Inflammatory macrophage treated with lipopolysaccharide for 1 hour (primary cell): ENCODE measurements around the gene CNDP1.
"Not testable (repeated sequence)": the region's sequence is repeated elsewhere in the genome, so short reads cannot be mapped to it uniquely, and the experiment has no call there.

ENCODE experiments used
- DNase-seq, 2 donors: peaks; one replicate each; pipeline ENCODE4 v3.0.0-alpha.2; 2020 to 2022

The CNDP1 gene

GRCh38 chr18:74546751-74547530 is 12.6 kb downstream of the CNDP1 start:
- DNase-seq = peak in 1 of 2 donors; percentile 38

DNA sequence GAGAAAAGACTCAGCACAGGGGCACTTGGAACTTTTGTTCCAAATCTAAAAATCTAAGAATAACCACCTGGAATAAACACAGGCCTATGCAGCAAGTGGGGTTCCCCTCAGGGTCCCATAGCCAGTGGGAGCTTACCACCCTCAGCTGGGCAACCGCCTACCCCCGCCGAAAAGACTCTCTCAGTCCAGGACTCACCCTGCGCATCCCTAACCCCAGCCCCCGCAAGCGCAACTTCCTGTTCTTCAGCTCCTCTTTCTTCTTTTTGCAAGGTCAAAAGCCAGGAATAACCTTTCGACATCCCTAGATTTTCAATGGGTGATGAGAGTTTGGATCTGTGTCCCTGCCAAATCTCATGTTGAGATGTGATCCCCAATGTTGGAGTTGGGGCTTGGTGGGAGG is 13.6 kb downstream of the CNDP1 start:
- DNase-seq = no peak

- no peak for DNase-seq
Observed at GRCh38 chr18:74549591-74550104, 15.3 kb downstream of the CNDP1 start.

DNA sequence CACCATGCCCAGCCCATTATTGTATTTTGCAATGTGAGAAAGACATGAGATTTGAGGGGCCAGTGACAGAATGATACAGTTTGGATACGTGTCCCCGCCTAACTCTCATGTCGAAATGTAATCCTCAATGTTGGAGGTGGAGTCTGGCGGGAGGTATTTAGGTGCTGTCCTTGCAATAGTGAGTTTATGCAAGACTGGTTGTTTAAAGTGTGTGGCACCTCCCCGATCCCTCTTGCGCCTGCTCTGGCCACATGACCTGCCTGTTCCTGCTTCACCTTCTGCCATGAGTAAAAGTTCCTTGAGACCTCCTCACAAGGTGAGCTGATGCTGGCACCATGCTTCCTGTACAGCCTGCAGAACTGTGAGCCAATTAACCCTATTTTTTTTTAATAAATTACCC is 16.6 kb downstream of the CNDP1 start:
- no peak for DNase-seq

GRCh38 chr18:74551452-74551851 is 17.2 kb downstream of the CNDP1 start:
- DNase-seq = no peak

GRCh38 chr18:74551936-74552555 is 17.7 kb downstream of the CNDP1 start:
- peak; percentile 70 to 96 for DNase-seq

- no peak for DNase-seq
Observed at GRCh38 chr18:74556126-74556525, 21.8 kb downstream of the CNDP1 start.

- no peak for DNase-seq
Observed at GRCh38 chr18:74558096-74558495, 23.8 kb downstream of the CNDP1 start.

DNA sequence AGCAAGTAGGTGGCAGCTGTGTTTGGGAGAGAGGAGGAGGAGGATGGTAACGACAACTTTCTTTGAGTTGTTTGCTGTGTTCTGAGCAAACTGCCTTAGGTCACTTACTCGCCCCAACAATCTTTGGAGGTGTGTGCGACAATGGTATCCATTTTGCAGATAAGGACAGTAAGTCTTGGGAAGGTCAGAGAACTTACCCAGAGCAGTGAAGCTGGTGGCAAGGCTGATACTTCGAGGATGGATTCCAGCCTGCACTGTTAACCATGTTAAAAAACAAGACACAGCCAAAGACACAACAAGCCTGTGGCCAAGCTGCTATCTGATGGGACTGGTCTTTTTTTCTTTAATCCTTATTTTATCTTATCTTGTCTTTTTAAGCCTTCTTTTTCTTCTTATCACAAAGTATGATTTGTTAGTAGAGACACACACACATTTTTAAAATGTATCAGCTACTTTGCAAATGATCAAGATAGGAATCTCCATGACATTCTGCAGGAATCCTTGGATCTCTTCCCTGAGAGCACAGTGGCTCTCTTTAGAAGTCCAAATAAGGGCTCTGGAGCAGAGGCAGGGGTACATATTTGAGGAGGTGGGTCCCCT is 27.9 kb downstream of the CNDP1 start:
- DNase-seq = no peak

DNA sequence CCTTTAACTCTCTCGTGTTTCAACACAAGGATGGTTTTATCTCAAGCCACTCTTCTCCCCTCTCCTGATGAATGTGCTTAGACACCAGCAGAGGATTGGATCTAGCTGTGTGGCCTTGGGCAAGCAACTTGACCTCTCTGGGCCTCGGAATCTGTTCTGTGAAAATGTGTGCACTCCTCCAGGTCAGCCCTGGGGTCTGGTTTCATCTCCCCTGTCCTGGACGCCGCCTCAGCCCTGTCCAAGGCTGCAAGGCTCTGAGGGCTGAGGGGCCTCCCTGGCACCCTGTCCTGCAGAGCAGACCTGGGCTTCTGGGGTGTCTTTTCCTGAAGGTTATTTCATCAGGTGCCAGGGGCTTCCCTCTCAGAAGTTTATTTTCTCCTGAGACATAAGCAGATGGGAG is 28.5 kb downstream of the CNDP1 start:
- DNase-seq = no peak

DNA sequence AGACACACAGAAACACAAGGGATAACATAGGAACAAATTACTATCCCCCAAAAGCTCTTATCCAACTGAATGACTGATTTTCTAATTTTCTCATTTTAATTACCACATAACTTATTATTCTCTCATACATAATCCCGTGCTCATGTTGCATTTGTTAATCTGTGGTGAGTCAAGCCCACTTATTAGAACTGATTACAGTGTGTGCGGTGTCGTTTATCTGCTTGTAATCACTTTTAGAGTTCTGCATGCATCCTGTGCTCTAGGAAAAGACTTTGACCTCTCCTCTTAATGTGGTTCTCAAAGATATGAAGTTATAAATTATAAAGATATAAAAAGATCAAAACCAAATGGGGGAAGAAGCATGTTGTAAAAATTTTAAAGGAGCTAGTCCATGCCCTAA is 29.7 kb downstream of the CNDP1 start:
- DNase-seq = no peak

DNA sequence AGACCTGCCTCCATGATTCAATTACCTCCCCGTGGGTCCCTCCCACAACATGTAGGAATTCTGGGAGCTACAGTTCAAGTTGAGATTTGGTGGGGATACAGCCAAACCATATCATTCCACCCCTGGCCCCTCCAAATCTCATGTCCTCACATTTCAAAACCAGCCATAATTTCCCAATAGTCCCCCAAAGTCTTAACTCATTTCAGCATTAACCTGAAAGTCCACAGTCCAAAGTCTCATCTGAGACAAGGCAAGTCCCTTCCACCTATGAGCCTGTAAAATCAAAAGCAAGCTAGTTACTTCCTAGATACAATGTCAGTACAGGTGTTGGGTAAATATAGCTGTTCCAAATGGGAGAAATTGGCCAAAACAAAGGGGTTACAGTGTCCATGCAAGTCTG is 30.9 kb downstream of the CNDP1 start:
- DNase-seq = not testable (repeated sequence)

DNA sequence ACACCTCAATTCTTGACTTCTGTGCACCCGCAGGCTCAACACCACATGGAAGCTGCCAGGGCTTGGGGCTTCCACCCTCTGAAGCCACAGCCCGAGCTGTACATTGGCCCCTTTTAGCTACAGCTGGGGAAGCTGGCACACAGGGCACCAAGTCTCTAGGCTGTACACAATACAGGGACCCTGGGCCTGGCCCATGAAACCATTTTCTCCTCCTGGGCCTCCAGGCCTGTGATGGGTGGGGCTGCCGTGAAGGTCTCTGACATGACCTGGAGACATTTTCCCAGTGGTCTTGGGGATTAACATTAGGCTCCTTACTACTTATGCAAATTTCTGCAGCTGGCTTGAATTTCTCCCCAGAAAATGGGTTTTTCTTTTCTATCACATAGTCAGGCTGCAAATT is 31.7 kb downstream of the CNDP1 start:
- DNase-seq = not testable (repeated sequence)

- DNase-seq = peak; percentile 68 to 73
Observed at GRCh38 chr18:74567822-74568221, 33.5 kb downstream of the CNDP1 start.

DNA sequence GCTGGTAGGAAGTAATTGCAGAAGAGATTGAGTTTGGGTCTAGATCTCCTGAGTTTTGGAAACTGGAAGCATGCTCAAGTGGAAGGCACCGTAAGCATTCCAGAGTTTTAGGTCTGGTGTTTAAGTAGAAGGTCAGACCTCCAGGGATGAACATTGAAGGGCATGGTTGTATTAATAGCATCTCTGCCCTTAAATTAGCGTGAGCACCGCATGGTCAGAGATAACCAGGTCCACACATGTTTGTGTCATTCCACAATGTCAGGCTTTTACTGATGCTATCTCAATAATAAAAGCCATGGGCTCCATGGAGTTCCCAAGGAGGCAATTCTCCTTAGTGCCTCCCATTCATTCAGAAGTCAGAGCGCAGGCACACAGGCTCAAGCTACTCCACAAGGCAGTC is 35.1 kb downstream of the CNDP1 start:
- DNase-seq = no peak

DNA sequence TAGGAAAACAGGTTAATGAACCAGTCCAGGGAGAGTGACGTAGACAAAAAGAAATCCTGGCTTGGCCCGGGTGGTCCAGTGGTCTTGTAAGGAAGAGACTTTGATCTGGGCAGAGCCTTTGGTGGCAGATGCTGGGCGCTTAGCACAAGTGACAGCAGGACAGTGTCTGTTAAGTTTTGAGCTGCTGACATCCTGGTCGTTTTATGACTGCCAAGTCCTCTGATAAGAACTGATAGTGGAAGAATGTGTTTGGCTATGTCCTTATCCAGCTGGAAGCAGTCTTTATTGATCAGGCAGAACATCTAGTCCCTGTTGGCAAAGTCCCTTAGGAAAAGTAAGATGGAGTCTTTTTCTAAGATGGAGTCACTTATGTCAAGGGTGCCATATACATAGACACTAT is 36.0 kb downstream of the CNDP1 start:
- DNase-seq = no peak

- no peak for DNase-seq
Observed at GRCh38 chr18:74571895-74572680, 37.8 kb downstream of the CNDP1 start.

- no peak for DNase-seq
Observed at GRCh38 chr18:74573053-74573452, 38.8 kb downstream of the CNDP1 start.

GRCh38 chr18:74574916-74575315 is 40.6 kb downstream of the CNDP1 start:
- DNase-seq = no peak

DNA sequence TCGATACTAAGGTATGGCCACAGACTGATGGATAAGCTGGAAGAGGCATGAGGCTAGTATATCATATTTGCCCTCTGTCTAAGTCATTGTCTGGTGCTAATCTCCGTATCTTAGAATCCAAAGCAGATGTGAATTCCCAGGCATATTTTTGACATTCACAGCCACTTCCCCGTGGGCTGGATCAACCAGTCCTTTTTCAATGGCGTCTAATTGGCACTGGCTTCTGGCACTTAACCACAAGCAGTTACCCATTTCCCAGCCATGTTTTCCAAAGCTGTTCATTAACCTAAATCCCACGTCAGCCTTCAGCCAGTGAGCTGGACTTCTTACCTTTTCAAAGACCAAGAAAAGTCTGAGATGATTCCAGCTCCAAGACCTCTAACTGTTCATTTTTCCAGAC is 42.7 kb downstream of the CNDP1 start:
- no peak for DNase-seq

DNA sequence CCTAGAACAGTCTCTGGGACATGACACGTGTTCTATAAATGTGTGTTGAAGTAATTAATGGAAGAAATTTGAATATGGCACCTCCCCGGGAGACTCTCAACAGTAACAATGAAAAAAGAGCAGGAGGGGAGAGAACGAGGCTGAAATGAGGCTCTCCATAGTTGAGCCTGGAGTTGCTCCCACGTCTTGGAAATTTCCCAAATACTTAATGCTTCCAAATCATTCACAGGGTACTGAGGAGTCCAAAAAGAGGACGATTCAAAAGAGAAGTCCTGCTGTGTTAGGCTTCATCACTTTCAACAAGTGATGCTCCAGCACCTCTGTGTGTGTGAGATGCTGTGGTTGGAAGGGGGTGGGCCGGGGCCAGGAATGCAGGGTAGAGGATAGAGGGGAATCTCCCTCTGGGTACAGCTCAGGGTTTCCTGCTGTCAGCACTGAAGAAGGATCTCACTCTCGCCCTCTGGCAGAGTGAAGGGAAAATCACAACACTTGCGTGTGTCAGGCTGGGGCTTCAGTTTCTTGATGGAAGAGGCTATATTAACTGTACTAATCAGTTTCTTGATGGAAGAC is 45.3 kb downstream of the CNDP1 start:
- no peak for DNase-seq

DNA sequence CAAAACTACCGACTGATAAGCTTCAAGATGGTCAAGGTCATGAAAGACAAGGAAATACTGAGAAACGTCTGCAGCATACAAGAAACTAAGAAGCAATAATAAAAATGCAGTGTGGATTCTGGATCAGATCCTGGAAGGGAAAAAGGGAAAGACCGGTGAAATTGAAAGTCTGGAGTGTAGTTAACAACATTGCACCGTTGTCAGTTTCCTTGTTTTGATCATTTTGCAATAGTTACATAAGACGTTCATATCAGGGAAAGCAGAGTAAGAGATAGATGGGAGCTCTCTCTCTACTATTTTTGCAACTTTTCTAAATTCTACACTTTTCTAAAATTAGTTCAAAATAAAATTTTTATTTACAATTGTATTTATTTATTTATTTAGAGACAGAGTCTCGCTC is 48.3 kb downstream of the CNDP1 start:
- peak in 1 of 2 donors; percentile 29 for DNase-seq

DNA sequence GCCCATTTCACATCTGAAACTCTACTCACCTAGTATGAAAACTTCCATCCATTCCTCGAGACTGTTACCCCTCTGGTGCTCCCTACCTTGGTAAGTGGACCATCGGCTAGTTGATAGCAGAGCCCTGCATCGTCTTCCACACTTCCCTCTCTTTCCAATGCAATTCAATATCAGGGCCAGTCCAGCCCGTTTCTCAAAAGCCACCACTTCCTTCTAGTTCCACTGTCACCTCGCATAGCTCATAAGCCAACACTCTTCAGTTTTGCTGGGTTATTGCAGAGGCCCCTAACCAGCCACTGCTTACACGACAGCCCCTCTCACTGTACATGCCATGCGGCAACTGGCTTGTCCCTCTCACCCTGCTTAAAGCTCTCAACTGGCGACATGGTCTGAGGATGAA is 53.1 kb downstream of the CNDP1 start:
- DNase-seq = no peak
